Transverse colon (tissue), 4 donors: Measurements from ENCODE around the gene MTHFS.

Experiments
- POLR2A ChIP-seq: fragments of 450-650 bp; IDR thresholded peaks from one replicate; pipeline ENCODE4 v1.6.1; 2016; ENCODE audit warnings: antibody characterized with exemption, mild to moderate bottlenecking, moderate library complexity
- POLR2AphosphoS5 ChIP-seq, 3 donors: sonication (generic); formaldehyde crosslinking; IDR thresholded peaks; one replicate each; pipeline ENCODE4 v1.6.1; 2016; ENCODE audit warnings: antibody characterized with exemption in 3 of 3
- TF ChIP-seq, protein P1 (sequence below), 5 experiments: fragments of 200-600 bp in 3 of 5; fragments of 450-650 bp in 2 of 5; sonication (generic) in 3 of 5; IDR thresholded peaks; 1 replicate in 2 of 5; 2 replicates in 3 of 5; pipeline ENCODE4 v1.5.1; 2016 to 2017; ENCODE audit warnings: antibody characterized with exemption in 5 of 5, inconsistent platforms in 3 of 5, mild to moderate bottlenecking in 2 of 5, moderate library complexity in 1 of 5

GRCh38 chr15:79883579-79884203 lies 13.1 kb downstream of the MTHFS start:
- TF ChIP-seq, protein P1, sequence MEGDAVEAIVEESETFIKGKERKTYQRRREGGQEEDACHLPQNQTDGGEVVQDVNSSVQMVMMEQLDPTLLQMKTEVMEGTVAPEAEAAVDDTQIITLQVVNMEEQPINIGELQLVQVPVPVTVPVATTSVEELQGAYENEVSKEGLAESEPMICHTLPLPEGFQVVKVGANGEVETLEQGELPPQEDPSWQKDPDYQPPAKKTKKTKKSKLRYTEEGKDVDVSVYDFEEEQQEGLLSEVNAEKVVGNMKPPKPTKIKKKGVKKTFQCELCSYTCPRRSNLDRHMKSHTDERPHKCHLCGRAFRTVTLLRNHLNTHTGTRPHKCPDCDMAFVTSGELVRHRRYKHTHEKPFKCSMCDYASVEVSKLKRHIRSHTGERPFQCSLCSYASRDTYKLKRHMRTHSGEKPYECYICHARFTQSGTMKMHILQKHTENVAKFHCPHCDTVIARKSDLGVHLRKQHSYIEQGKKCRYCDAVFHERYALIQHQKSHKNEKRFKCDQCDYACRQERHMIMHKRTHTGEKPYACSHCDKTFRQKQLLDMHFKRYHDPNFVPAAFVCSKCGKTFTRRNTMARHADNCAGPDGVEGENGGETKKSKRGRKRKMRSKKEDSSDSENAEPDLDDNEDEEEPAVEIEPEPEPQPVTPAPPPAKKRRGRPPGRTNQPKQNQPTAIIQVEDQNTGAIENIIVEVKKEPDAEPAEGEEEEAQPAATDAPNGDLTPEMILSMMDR (IDR thresholded peaks at IDR 0.05) = no peak
- TF ChIP-seq POLR2A (no peak), POLR2AphosphoS5 (IDR thresholded peaks at IDR 0.05) (no peak)
